GM21360 (cell line): Measurements from ENCODE around the gene SELENON.

Experiments
- ATAC-seq: cut with Tn5 transposase; IDR thresholded peaks from one replicate; pipeline ENCODE4 v1.9.1; 2021; ENCODE audit warnings: mild to moderate bottlenecking, moderate library complexity; ENCODE audit not compliant: unreplicated experiment

The SELENON gene

DNA sequence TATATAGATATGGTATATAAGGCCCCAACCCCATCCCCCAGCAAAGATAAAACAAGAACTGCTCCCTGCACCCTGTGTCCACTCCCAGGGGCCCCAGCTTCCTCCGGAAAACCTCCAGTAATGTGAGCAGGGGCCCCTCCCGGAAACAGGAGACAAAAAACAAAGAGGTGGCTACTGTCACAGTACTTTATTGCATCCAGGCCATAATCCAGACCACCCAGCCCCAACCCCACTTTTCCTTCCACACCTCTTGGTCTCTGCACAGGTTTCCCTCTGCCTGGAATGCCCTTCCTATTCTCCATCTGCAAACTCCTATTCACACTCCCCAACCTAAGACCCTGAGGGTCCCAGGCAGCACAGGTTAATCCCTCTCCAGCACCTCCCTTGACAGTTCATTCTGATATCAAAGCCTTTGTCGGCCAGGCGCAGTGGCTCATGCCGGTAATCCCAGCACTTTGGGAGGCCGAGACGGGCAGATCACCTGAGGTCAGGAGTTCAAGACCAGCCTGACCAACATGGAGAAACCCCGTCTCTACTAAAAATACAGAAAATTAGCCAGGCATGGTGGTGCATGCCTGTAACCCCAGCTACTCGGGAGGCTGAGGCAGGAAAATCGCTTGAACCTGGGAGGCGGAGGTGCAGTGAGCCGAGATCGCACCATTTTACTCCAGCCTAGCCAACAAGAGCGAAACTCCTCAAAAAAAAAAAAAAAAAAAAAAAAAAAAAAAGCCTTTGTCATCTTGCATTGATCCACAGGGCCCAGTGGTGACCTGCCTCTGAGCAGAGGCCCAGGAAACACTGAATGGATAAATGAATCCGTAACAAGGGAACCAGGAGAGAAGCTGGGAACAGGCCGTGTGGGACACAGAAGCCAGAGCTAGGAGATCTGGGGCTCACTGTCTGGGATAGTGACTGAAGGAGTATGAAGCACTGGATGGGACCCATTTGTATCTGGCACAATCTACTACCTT lies 61.6 kb downstream of the SELENON start:
- ATAC-seq, result no peak

DNA sequence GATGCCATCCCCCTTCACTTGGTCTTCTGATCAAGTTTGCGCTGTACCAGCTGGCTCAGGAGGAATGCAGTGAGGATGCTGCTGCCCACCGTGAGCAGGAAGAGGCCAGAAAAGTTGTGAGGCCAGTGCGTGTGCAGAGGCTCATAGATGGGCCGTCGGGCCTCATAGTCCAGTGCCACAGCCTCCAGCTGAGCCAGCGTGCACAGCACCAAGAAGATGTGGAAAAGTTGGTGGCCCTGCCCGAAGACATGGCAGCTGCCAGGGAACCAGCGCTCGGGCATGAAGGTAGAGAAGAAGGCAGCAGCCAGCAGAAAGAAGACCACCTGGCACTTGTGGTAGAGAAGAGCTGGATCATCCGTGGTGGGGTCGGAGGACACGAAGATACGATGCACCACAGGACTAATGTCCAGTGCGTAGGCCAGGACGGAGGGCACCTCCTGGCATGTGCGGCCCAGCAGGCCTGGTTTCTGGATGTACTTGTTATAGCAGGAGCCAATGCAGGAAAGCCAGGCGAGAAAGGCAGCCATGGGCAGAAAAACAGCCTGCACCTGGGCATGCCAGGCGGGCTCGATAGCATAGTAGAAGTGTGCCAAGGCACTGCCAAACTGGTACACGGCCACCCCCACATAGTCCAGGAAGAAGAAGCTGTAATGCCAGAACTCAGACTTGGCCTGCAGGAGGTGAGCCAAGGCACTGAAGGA lies 62.9 kb downstream of the SELENON start:
- no peak for ATAC-seq

DNA sequence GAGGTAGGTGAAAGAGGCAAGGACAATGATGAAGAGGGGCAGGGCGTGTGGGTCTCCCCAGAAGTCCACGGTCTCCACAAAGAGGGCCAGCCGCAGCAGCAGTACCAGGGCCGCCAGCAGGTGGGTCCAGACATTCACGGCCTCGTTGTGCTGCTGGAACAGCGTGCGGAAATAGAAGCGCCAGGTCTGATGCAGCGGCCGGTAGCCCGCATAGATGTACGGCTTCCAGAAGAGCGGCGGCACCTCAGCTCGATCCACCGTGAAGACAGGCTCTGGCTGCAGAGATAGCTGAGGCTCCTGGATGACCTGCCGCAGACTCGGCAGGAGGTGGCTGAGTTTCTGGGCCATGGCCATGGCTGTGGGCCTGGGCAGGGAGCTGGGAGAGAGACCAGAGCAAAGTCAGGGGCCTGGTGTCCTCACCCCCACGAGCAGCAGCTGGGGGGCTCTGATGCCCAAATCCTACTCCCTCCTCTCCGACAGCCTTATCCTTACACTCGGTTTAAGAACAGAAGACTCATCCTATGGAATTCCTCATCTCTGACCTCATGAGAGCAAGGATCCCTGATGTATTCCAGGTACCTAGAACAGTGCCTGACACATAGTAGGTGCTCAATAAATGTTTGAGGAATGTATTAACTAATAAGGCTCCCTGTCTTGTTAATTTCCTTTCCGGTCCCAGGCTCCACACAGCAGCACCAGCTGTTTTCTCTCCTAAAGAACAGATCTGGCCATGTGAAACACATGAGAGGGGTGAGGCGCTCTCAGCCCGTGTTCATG lies 63.7 kb downstream of the SELENON start:
- ATAC-seq, result no peak

DNA sequence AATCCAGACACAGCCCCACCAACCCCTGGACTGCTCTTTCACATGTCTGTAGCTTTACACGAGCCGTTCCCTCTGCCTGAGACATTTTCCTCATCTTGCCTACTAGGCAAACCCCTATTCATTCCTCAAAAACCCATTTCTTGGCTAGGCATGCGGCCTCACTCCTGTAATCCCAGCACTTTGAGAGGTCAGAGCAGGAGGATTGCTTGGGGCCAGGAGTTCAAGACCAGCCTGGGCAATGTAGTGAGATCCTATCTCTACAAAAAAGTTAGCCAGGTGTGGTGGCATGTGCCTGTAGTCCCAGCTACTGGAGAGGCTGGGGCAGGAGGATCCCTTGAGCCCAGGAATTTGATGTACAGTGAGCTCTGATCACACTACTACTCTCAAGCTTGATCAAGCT lies 64.4 kb downstream of the SELENON start:
- no peak for ATAC-seq

DNA sequence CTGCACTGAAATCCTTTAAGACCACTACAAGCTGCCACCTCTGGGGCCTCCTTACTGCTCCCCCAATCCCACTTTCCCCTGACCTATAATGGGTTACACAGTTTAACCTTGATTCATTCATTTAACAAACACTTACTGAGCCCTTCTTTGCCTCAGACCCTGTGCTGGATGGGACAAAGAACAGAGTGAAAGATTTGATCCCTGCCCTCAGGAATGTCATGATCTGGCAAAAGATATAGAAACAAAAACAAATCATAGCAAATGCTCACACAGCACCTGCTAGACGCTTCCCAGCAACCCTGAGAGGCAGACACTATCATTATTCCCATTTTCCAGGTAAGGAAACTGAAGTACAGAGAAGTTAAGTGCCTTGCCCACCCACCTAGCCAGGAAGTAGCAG lies 66.3 kb downstream of the SELENON start:
- ATAC-seq, result no peak

DNA sequence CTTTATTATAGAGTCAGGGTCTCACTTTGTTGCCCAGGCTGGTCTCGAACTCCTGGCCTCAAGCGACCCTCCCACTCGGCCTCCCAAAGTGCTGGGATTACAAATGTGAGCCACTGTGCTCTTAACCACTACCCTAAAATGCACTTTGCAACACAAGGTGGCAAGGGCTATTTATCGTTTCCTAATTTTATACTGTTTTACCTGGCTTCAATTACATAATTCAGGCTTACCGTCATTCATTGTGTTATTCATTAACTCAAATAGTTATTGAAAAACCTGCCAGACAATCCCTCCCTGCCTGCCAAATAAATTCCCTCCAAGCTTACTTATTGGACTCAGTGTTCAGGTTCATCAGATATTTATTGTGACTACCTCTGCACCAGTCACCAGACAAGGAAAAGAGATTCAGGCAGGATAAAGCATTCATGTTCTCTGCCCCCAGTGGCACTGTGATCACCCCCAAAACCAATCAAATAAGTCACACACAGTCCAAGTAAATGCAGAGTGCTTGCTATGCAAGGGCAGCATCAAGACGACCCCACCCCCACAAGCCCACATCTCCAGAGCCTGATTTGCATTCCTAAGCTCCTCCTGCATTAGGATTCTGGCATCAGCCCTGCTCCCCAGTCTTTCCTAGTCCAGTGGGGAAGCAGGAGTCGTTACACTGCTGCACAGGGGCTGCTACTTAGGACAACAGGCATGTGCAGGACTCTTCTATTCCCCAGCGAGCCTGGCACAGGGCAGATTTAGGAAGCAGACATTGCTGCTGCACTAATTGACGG lies 67.4 kb downstream of the SELENON start:
- ATAC-seq, result no peak
